ENCODE measurements around the gene DIDO1. TPM values are rescaled to one million over a fixed set of nuclear protein-coding genes. Genes with fewer than 3 reads are reported as not detected.

Gene DIDO1
- total RNA-seq, 1 experiment from 2014 or later: 85.9 TPM

DNA sequence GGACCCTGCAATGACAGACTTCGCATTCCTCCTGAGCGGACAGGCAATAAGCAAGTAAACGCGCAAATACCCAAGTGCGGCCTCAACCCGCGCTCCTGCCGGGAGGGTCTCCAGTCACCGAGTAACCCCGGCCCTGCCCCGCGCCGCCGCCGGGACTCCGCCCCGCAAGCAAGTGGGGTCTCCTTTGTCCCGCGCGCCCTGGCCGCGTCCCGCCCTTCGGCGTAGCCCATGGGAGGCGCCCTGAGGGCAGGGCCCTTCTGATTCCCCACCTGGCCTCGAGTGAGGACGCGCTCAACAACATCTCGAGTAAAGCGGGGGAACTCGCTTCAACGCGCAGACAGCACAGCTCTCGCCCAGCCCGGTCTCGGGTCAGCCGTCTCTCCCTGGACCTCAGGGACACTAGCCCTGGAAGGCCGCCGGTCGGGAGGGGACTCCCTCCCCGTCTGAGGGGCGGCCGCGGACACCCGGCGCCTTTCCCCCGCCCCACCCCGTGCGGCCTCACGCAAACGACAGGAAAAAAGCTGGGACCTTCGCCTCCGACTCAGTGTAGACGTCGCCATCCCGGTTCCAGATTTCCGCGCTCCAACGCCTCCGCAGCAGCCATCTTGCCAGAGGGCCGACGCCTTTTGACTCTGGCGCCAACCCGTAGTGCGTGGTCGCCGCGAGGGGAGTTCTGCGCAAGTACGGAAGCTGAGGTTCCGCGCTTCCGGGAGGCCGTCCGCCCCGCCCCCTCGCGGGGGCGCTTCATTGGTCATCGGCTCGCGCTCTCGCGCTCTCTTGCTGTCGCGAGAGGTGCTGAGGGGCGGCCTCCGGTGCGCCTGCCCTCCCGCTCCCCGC lies 11.2 kb upstream of the DIDO1 start:
- Histone ChIP-seq H3K4ac (ENCODE audit: low read depth, low read length) (no peak overlapping the region), H3K14ac (ENCODE audit: insufficient read depth, low read length) (peak overlapping the region; percentile 90), H3T11ph (ENCODE audit: low read length) (no peak overlapping the region), H2BK120ac (ENCODE audit: low read depth, low read length, poor library complexity, severe bottlenecking) (no peak overlapping the region), H3K4me1 (ENCODE audit: insufficient read depth, low read length) (peaks cover 10% of the 10 kb centered on the region; the same call in 1 of the 2 replicates), H2BK12ac (ENCODE audit: insufficient read length, low read depth, low read length) (no peak overlapping the region), H2BK15ac (ENCODE audit: low read depth, low read length) (no peak overlapping the region), H3K79me2 (ENCODE audit: insufficient read depth, low read length) (peaks cover 80% of the 10 kb centered on the region), H2AK5ac (ENCODE audit: insufficient read length, low read length) (no peak overlapping the region), H3K9me3 (ENCODE audit: control insufficient read depth, low read depth, low read length) (no peaks in the 10 kb centered on the region), H3K79me1 (ENCODE audit: insufficient read depth, low read depth, low read length, poor library complexity, severe bottlenecking) (no peaks in the 10 kb centered on the region), H3K9ac (ENCODE audit: extremely low read depth, insufficient read length, low read length) (peak overlapping the region; percentile 94), H3K27me3 (ENCODE audit: insufficient read depth, low read length) (no peaks in the 10 kb centered on the region), H3K23me2 (ENCODE audit: insufficient read length, low read depth, low read length, poor library complexity, severe bottlenecking) (no peaks in the 10 kb centered on the region), H2BK20ac (ENCODE audit: low read depth, low read length, poor library complexity, severe bottlenecking) (no peak overlapping the region), H3K27ac (ENCODE audit: insufficient read length, low read depth, low read length) (no peak overlapping the region), H3K23ac (ENCODE audit: insufficient read length, low read depth, low read length) (no peak overlapping the region), H2BK5ac (ENCODE audit: insufficient read length, low read length) (no peak overlapping the region), H2AFZ (ENCODE audit: low read length) (no peak overlapping the region), H4K5ac (ENCODE audit: insufficient read length, low read depth, low read length) (peak overlapping the region; percentile 13), H4K8ac (replicated peaks; ENCODE audit: insufficient read length, low read depth, low read length) (no peak overlapping the region), H4K91ac (ENCODE audit: insufficient read length, low read depth, low read length) (no peak overlapping the region), H3K18ac (ENCODE audit: insufficient read length, low read depth, low read length) (peak overlapping the region; percentile 92), H3K56ac (ENCODE audit: insufficient read length, low read depth, low read length) (no peak overlapping the region), H3K4me2 (ENCODE audit: insufficient read depth, insufficient read length, low read length) (peak overlapping the region; percentile 74), H4K20me1 (ENCODE audit: control insufficient read depth, insufficient read depth, insufficient read length) (no peaks in the 10 kb centered on the region)
- no peak for TF ChIP-seq CTCF (conservative IDR thresholded peaks at IDR 0.05)
- Mint-ChIP-seq H3K4me3 (no peak overlapping the region; a peak in 2 of 5 replicates), H3K9me3 (no peaks in the 10 kb centered on the region), H3K27ac (peak overlapping the region; percentile 96 to 99 (median 98)), H3K27me3 (ENCODE audit: low read depth) (peaks cover 2% of the 10 kb centered on the region; the same call in 1 of the 2 replicates), H3K36me3 (ENCODE audit: insufficient read depth in 1 of 3, low read depth in 3 of 3) (peaks cover 14 to 39% (median 22%) of the 10 kb centered on the region in 3 experiments), H3K4me1 (peaks cover 16 to 30% of the 10 kb centered on the region in 2 experiments)
- peak; percentile 95 for DNase-seq
- no CpG with 5 or more reads among the region's 92 CpGs for WGBS (ENCODE audit: extremely low coverage, insufficient read length, low lambda C conversion rate)
